Nephron (organoid): Measurements from ENCODE around the gene PON2.

Experiments
- H3K27ac Mint-ChIP-seq, 3 experiments: 2 replicates each; pipeline ENCODE4 v1.8.0; 2020; ENCODE audit warnings: mixed read lengths in 3 of 3, mild to moderate bottlenecking in 2 of 3, moderate library complexity in 1 of 3
- H3K27me3 Mint-ChIP-seq: 2 replicates; pipeline ENCODE4 v1.8.0; 2021; ENCODE audit warnings: low read depth, mild to moderate bottlenecking, moderate library complexity, mixed read lengths
- H3K36me3 Mint-ChIP-seq: 2 replicates; pipeline ENCODE4 v1.8.0; 2020; ENCODE audit warnings: low read depth, mixed read lengths
- H3K4me1 Mint-ChIP-seq: 2 replicates; pipeline ENCODE4 v1.8.0; 2020; ENCODE audit warnings: mixed read lengths
- H3K4me3 Mint-ChIP-seq, 3 experiments: 2 replicates each; pipeline ENCODE4 v1.8.0; 2020; ENCODE audit warnings: mild to moderate bottlenecking in 3 of 3, mixed read lengths in 3 of 3, moderate library complexity in 2 of 3
- H3K9me3 Mint-ChIP-seq: 2 replicates; pipeline ENCODE4 v1.8.0; 2020; ENCODE audit warnings: mixed read lengths
- CTCF ChIP-seq, 3 experiments: fragments of 200-600 bp; sonication (generic); IDR thresholded peaks; one replicate each; pipeline ENCODE4 v1.5.0; 2021; ENCODE audit warnings: antibody characterized with exemption in 3 of 3; ENCODE audit not compliant: unreplicated experiment in 3 of 3

The PON2 gene

GRCh38 chr7:95476904-95477594 is 42.2 kb upstream of the PON2 start:
- Mint-ChIP-seq H3K27me3 (no peaks in the 10 kb centered on the region), H3K9me3 (no peaks in the 10 kb centered on the region), H3K4me3 (peak overlapping the region; percentile 9 to 54 (median 28)), H3K36me3 (no peaks in the 10 kb centered on the region), H3K27ac (peak overlapping the region; percentile 89 to 91 (median 89)), H3K4me1 (peaks cover 76% of the 10 kb centered on the region)
- TF ChIP-seq CTCF (IDR thresholded peaks at IDR 0.05; ENCODE audit: unreplicated experiment in 3 of 3) = peak; percentile 75 to 87 (median 84)

GRCh38 chr7:95476072-95476847 is 41.4 kb upstream of the PON2 start:
- Mint-ChIP-seq H3K4me3 (peak overlapping the region in 2 of 3 experiments; percentile 28 to 54), H3K27ac (peak overlapping the region; percentile 89 to 91 (median 89)), H3K4me1 (peaks cover 77% of the 10 kb centered on the region), H3K36me3 (no peaks in the 10 kb centered on the region), H3K27me3 (no peaks in the 10 kb centered on the region), H3K9me3 (no peaks in the 10 kb centered on the region)
- no peak for TF ChIP-seq CTCF (IDR thresholded peaks at IDR 0.05; ENCODE audit: unreplicated experiment in 3 of 3)

- peaks cover 72% of the 10 kb centered on the region for H3K4me1 Mint-ChIP-seq
- H3K27me3 Mint-ChIP-seq = no peaks in the 10 kb centered on the region
- H3K4me3 Mint-ChIP-seq = no peak overlapping the region
- no peaks in the 10 kb centered on the region for H3K9me3 Mint-ChIP-seq
- no peak for TF ChIP-seq CTCF (IDR thresholded peaks at IDR 0.05; ENCODE audit: unreplicated experiment in 3 of 3)
- H3K36me3 Mint-ChIP-seq = no peaks in the 10 kb centered on the region
- H3K27ac Mint-ChIP-seq = peak overlapping the region; percentile 33 to 76 (median 75)
Measured at GRCh38 chr7:95473276-95473985, 38.6 kb upstream of the PON2 start.

DNA sequence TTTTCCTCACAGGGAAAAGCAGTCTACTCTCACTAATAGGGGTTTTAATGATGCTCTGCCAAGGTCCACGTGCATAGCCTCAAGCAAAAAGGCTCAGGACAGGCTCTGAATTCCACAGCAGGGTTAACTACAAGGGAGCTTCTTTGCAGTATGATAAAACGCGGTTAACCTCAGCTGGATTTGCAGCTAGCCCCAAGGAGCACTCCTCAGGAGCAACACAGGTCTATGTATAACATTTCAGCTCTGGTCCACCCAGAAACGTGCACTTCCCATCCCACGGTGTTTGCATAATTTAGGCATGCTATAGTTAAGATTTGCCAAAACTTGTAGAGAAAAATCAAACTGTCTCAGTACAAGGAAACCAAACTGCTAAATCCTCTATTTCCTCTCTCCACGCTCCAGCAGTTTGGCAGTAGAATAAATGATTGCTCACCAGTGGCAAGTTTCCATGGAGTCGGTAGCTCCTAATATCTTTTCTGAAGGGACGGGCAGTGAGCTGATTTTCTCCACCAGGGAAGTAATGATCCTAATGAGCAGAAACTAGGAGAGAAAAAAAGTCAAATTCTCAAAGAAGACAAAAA is 37.8 kb upstream of the PON2 start:
- TF ChIP-seq CTCF (IDR thresholded peaks at IDR 0.05; ENCODE audit: unreplicated experiment in 3 of 3) = no peak
- Mint-ChIP-seq H3K4me1 (peaks cover 64% of the 10 kb centered on the region), H3K36me3 (no peaks in the 10 kb centered on the region), H3K4me3 (peak overlapping the region in 1 of 3 experiments; percentile 2), H3K27ac (peak overlapping the region; percentile 33 to 76 (median 75)), H3K9me3 (no peaks in the 10 kb centered on the region), H3K27me3 (no peaks in the 10 kb centered on the region)

- no peak for TF ChIP-seq CTCF (IDR thresholded peaks at IDR 0.05; ENCODE audit: unreplicated experiment in 3 of 3)
- H3K4me1 Mint-ChIP-seq = peaks cover 48% of the 10 kb centered on the region
- no peak overlapping the region for H3K4me3 Mint-ChIP-seq
- H3K27ac Mint-ChIP-seq = peak overlapping the region; percentile 76 to 84 (median 81)
- peaks cover 3% of the 10 kb centered on the region for H3K27me3 Mint-ChIP-seq
- no peaks in the 10 kb centered on the region for H3K36me3 Mint-ChIP-seq
- no peaks in the 10 kb centered on the region for H3K9me3 Mint-ChIP-seq
Measured at GRCh38 chr7:95471071-95471470, 36.2 kb upstream of the PON2 start.
